HG03460 (cell line): Measurements from ENCODE around the gene LRRC10.
"Not testable (repeated sequence)": the region's sequence is repeated elsewhere in the genome, so short reads cannot be mapped to it uniquely, and the experiment has no call there.

Source experiments
- ATAC-seq: cut with Tn5 transposase; IDR thresholded peaks from one replicate; pipeline ENCODE4 v1.9.1; 2021; ENCODE audit not compliant: unreplicated experiment

The LRRC10 gene

GRCh38 chr12:69620077-69620476 is 9.4 kb upstream of the LRRC10 start:
- no peak for ATAC-seq

GRCh38 chr12:69619050-69619449 is 8.3 kb upstream of the LRRC10 start:
- no peak for ATAC-seq

- no peak for ATAC-seq
Measured at GRCh38 chr12:69616025-69616424, 5.3 kb upstream of the LRRC10 start.

GRCh38 chr12:69613351-69613750 is 2.6 kb upstream of the LRRC10 start:
- ATAC-seq = no peak

GRCh38 chr12:69610126-69610525 is 581 bp downstream of the LRRC10 start:
- ATAC-seq = no peak

GRCh38 chr12:69608114-69608513 is 2.6 kb downstream of the LRRC10 start:
- ATAC-seq = no peak

- ATAC-seq = not testable (repeated sequence)
Measured at GRCh38 chr12:69604275-69604674, 6.4 kb downstream of the LRRC10 start.

- ATAC-seq = not testable (repeated sequence)
Measured at GRCh38 chr12:69603556-69603955, 7.2 kb downstream of the LRRC10 start.

- ATAC-seq = no peak
Measured at GRCh38 chr12:69602954-69603353, 7.8 kb downstream of the LRRC10 start.

GRCh38 chr12:69601962-69602685 is 8.6 kb downstream of the LRRC10 start:
- no peak for ATAC-seq

- no peak for ATAC-seq
Measured at GRCh38 chr12:69600804-69601203, 9.9 kb downstream of the LRRC10 start.

- ATAC-seq = no peak
Measured at GRCh38 chr12:69598174-69598753, 12.4 kb downstream of the LRRC10 start.

- no peak for ATAC-seq
Measured at GRCh38 chr12:69595689-69596088, 15.0 kb downstream of the LRRC10 start.

- no peak for ATAC-seq
Measured at GRCh38 chr12:69589082-69589481, 21.6 kb downstream of the LRRC10 start.

- no peak for ATAC-seq
Measured at GRCh38 chr12:69588527-69588926, 22.2 kb downstream of the LRRC10 start.

GRCh38 chr12:69585189-69586062 is 25.3 kb downstream of the LRRC10 start, which contains the start of gene CCT2:
TSS of gene CCT2 (plus strand) at chr12:69585459. CDS start at chr12:69585522, 63 bp downstream.
- ATAC-seq = peak; percentile 97

GRCh38 chr12:69583203-69583602 is 27.5 kb downstream of the LRRC10 start:
- no peak for ATAC-seq

- ATAC-seq = no peak
Measured at GRCh38 chr12:69580074-69580473, 30.6 kb downstream of the LRRC10 start.

- no peak for ATAC-seq
Measured at GRCh38 chr12:69579029-69579428, 31.7 kb downstream of the LRRC10 start.

GRCh38 chr12:69578283-69578682 is 32.4 kb downstream of the LRRC10 start:
- no peak for ATAC-seq

GRCh38 chr12:69575346-69575745 is 35.4 kb downstream of the LRRC10 start:
- no peak for ATAC-seq
